Lower leg skin (tissue), 3 donors: ENCODE measurements around the gene TMCO4.

Experiments used
- CTCF ChIP-seq, 3 donors: fragments of 450-650 bp; IDR thresholded peaks; one replicate each; pipeline ENCODE4 v1.5.1; 2016; ENCODE audit warnings: antibody characterized with exemption in 3 of 3, mild to moderate bottlenecking in 3 of 3, moderate library complexity in 2 of 3
- POLR2A ChIP-seq, 2 donors: fragments of 450-650 bp; IDR thresholded peaks; one replicate each; pipeline ENCODE4 v1.6.1; 2016 to 2017; ENCODE audit warnings: antibody characterized with exemption in 2 of 2, mild to moderate bottlenecking in 1 of 2, moderate library complexity in 1 of 2

- TF ChIP-seq CTCF (IDR thresholded peaks at IDR 0.05) (no peak), POLR2A (IDR thresholded peaks at IDR 0.05) (no peak)
Measured at GRCh38 chr1:19744335-19744743, 55.4 kb downstream of the TMCO4 start.
